Measurements from ENCODE around the gene CD46. TPM values are rescaled to one million over a fixed set of nuclear protein-coding genes. Genes with fewer than 3 reads are reported as not detected.

The CD46 gene
- total RNA-seq, 1 donor from 2014 or later: 110 TPM

DNA sequence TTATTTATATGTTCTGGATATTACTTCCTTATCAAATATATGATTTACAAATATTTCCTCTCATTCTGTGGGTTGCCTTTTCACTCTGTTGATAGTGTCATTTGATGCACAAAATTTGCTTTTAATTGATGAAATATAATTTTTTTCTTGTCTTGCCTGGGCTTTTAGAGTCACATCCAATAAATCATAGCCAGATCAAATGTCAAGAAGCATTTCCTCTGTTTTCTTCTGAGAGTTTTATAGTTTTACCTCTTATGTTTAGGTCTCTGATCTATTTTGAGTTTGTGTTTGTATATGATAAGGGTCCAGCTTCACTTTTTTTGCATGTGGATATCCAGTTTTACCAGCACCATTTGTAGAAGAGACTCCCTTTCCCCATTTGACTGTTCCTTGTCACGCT, 29.5 kb downstream of the CD46 start:
- Mint-ChIP-seq H3K4me3 (no peak overlapping the region), H3K27me3 (no peaks in the 10 kb centered on the region), H3K36me3 (ENCODE audit: low read depth) (peaks cover 70% of the 10 kb centered on the region), H3K27ac (no peak overlapping the region), H3K4me1 (peaks cover 5% of the 10 kb centered on the region), H3K9me3 (peaks cover 6% of the 10 kb centered on the region)
- CTCF ChIA-PET: no interaction called here
- POLR2A ChIA-PET: no interaction called here
- intact Hi-C loops (cut with micrococcal nuclease): no loop called here
- TF ChIP-seq, protein P1, sequence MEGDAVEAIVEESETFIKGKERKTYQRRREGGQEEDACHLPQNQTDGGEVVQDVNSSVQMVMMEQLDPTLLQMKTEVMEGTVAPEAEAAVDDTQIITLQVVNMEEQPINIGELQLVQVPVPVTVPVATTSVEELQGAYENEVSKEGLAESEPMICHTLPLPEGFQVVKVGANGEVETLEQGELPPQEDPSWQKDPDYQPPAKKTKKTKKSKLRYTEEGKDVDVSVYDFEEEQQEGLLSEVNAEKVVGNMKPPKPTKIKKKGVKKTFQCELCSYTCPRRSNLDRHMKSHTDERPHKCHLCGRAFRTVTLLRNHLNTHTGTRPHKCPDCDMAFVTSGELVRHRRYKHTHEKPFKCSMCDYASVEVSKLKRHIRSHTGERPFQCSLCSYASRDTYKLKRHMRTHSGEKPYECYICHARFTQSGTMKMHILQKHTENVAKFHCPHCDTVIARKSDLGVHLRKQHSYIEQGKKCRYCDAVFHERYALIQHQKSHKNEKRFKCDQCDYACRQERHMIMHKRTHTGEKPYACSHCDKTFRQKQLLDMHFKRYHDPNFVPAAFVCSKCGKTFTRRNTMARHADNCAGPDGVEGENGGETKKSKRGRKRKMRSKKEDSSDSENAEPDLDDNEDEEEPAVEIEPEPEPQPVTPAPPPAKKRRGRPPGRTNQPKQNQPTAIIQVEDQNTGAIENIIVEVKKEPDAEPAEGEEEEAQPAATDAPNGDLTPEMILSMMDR (IDR thresholded peaks at IDR 0.05): no peak
- no peak for DNase-seq
- no peak for ATAC-seq (ENCODE audit: low read depth)

DNA sequence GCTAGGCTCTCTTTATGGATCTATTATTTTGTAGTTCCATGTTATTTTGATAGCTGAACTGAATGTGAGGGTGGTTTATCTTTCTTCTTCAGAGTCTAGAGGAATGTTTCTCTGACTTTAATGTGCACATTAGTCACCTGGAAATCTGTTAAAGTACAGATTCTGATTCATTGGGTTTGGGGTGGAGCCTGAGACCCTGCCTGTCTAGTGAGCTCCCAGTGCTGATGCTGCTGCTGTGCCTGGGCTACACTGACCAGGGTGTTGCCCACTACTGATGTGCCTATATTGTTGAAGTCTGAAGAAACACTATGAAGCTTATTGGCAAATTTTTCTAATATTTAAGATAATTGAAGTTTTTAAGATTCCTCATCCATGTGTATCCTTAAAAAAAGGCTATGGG, 35.9 kb downstream of the CD46 start:
- Mint-ChIP-seq H3K27ac (no peak overlapping the region), H3K4me3 (no peak overlapping the region), H3K9me3 (no peaks in the 10 kb centered on the region), H3K36me3 (ENCODE audit: low read depth) (peaks cover 58% of the 10 kb centered on the region), H3K27me3 (no peaks in the 10 kb centered on the region), H3K4me1 (no peaks in the 10 kb centered on the region)
- CTCF ChIA-PET: interaction anchor here (2.0 kb wide), 1 partner anchor 9 kb away, joined by 7 read pairs; no protein-coding TSS in a partner anchor
- ATAC-seq (ENCODE audit: low read depth): no peak
- intact Hi-C loops (cut with micrococcal nuclease): no loop called here
- POLR2A ChIA-PET: no interaction called here
- no peak for DNase-seq
- TF ChIP-seq, protein P1 (IDR thresholded peaks at IDR 0.05): no peak

DNA sequence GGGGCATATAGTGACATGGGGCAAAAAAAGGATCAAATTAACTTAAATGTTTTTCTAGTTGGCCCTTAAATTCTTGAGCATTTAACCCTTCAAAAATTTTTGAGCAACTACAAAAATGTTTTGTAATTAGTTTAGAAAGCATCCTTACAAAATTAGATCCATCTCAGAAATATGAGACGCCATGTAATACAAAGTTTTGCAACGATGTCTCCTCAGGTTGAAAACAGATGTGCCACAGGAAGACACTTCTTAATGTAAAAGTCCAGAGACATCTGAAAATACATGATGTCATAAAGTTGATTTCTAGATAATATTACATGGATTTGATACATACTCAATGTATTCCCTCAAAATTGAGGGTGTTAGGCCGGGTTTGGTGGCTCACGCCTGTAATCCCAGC, 37.5 kb downstream of the CD46 start:
- TF ChIP-seq, protein P1 (IDR thresholded peaks at IDR 0.05): no peak
- Mint-ChIP-seq H3K9me3 (no peaks in the 10 kb centered on the region), H3K4me3 (no peak overlapping the region), H3K27me3 (no peaks in the 10 kb centered on the region), H3K27ac (no peak overlapping the region), H3K4me1 (no peaks in the 10 kb centered on the region), H3K36me3 (ENCODE audit: low read depth) (peaks cover 60% of the 10 kb centered on the region)
- POLR2A ChIA-PET: interaction anchor here (0.6 kb wide), 1 partner anchor 38 kb away, joined by 3 read pairs; the partner anchor contains the start of gene CD46
- ATAC-seq (ENCODE audit: low read depth) (no peak), DNase-seq (no peak)
- intact Hi-C loops (cut with micrococcal nuclease): no loop called here
- CTCF ChIA-PET: no interaction called here

DNA sequence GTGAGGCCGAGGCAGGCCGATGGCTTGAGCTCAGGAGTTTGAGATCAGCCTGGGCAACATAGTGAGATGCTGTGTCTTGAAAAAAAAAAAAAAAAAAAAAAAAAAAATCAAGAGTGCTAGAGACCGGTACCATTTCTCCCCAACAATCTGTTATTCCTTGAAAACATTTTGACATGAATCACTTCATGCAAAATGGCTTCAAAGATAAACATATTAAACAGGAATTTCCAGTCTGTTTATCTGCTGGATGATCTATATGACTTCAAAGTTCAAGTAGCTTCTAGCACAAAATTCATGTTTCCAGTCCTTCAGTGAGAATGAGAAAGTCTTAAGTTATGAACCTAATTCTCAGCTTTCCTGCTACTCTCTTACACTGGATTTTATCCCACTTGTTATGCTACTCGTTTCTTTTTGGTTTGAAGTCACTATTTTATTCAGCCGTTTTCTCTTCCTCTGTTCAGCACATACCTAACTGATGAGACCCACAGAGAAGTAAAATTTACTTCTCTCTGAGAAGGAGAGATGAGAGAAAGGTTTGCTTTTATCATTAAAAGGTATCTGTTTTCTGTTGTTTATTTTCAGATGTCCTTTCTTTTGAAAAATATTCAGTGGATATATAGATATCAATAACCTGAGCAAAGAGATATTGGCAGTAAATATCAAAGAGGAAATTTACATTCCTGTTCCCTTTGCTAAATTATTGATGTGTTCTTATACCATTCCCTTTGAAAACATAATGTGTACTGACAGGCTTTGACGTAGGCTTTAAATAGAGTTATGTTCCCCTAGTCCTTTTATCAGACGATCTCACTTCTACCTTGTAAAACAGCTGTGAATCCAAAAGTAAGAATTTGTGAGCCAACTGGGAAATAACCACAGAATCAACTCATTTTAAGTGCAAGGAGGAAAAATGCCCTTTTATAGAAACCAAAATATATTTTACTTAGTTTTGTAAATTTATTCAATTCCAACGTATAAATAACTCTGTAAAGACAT, 38.2 kb downstream of the CD46 start:
- Mint-ChIP-seq H3K9me3 (no peaks in the 10 kb centered on the region), H3K27me3 (no peaks in the 10 kb centered on the region), H3K27ac (no peak overlapping the region), H3K4me1 (no peaks in the 10 kb centered on the region), H3K36me3 (ENCODE audit: low read depth) (peaks cover 60% of the 10 kb centered on the region), H3K4me3 (no peak overlapping the region)
- POLR2A ChIA-PET: interaction anchor here (0.6 kb wide), 1 partner anchor 38 kb away, joined by 3 read pairs; the partner anchor contains the start of gene CD46
- no peak for DNase-seq
- CTCF ChIA-PET: no interaction called here
- TF ChIP-seq, protein P1 (IDR thresholded peaks at IDR 0.05): no peak
- no peak for ATAC-seq (ENCODE audit: low read depth)
- intact Hi-C loops (cut with micrococcal nuclease): no loop called here

DNA sequence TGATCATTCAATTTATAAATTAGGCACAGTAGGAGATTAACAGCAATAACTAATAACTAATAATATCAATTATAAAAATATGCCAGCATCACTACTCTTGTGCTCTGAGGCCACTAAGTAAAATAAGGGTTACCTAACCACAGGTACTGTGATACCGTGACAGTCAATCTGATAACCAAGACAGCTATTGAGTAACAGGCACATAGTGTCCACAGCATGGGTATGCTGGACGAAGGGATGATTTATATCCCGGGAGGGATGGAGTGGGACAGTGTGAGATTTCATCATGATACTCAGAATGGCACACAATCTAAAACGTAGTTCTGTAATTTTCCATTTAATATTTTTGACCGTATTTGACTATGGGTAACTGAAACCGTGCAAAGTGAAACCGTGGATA, 39.4 kb downstream of the CD46 start:
- ATAC-seq (ENCODE audit: low read depth) (no peak), DNase-seq (no peak)
- no peak overlapping the region for H3K4me3 Mint-ChIP-seq
- H3K36me3 Mint-ChIP-seq (ENCODE audit: low read depth): peaks cover 55% of the 10 kb centered on the region
- CTCF ChIA-PET: interaction anchor here (1.3 kb wide), 1 partner anchor 78 kb away, joined by 4 read pairs; no protein-coding TSS in a partner anchor
- H3K27ac Mint-ChIP-seq: no peak overlapping the region
- TF ChIP-seq, protein P1 (IDR thresholded peaks at IDR 0.05): no peak
- H3K27me3 Mint-ChIP-seq: no peaks in the 10 kb centered on the region
- POLR2A ChIA-PET: interaction anchor here (0.8 kb wide), 1 partner anchor 21 kb away, joined by 3 read pairs; no protein-coding TSS in a partner anchor
- H3K4me1 Mint-ChIP-seq: no peaks in the 10 kb centered on the region
- no peaks in the 10 kb centered on the region for H3K9me3 Mint-ChIP-seq
- intact Hi-C loops (cut with micrococcal nuclease): no loop called here
